ENCODE measurements around the gene FGFR3.

GRCh38 chr4:1802151-1802715 lies 9.1 kb downstream of the FGFR3 start:
- no peak for TF ChIP-seq JUNB (CRISPR knock-in tag; conservative IDR thresholded peaks at IDR 0.05)
- no peak for TF ChIP-seq ELK1 (CRISPR knock-in tag; IDR thresholded peaks at IDR 0.05)
- TF ChIP-seq SP1 (CRISPR knock-in tag; IDR thresholded peaks at IDR 0.05), result no peak
- TF ChIP-seq ZNF263 (CRISPR knock-in tag; IDR thresholded peaks at IDR 0.05; ENCODE audit: borderline replicate concordance), result no peak
- peak; percentile 24 to 30; a peak in 1 of 4 replicates for TF ChIP-seq NRF1 (conservative IDR thresholded peaks at IDR 0.05 in 1 of 2, IDR thresholded peaks at IDR 0.05 in 1 of 2)
- no peak for TF ChIP-seq NKRF (IDR thresholded peaks at IDR 0.05; ENCODE audit: borderline replicate concordance)
- no peak for TF ChIP-seq XRCC5 (IDR thresholded peaks at IDR 0.05; ENCODE audit: low read depth, low read length)
- TF ChIP-seq KDM5B (IDR thresholded peaks at IDR 0.05; ENCODE audit: insufficient replicate concordance, low read depth, low read length), result no peak
- no peak for TF ChIP-seq KDM1A (IDR thresholded peaks at IDR 0.05)
- no peak for TF ChIP-seq BACH1 (tag; IDR thresholded peaks at IDR 0.05)
- TF ChIP-seq CHD2 (IDR thresholded peaks at IDR 0.05; ENCODE audit: low read depth, low read length), result no peak
